ENCODE results near the gene ZSCAN9. TPM values are rescaled to one million over a fixed set of nuclear protein-coding genes. Genes with fewer than 3 reads are reported as not detected.

Gene ZSCAN9
- total and polyA plus RNA-seq, 2 of the 8 experiments (the other 6 are each of a cell fraction or from before 2014, with no cell fraction given): 10.8 to 13.6 TPM

- peaks cover 18 to 59% (median 39%) of the 10 kb centered on the region in 4 experiments for H3K36me3 ChIP-seq (ENCODE audit: control insufficient read depth in 2 of 4, insufficient read depth in 4 of 4, low read length in 3 of 4)
- no peak overlapping the region for H4K5ac ChIP-seq (ENCODE audit: insufficient read length, low read depth, low read length)
- no peak overlapping the region for H2BK12ac ChIP-seq (ENCODE audit: low read depth, low read length)
- no peak overlapping the region for H3K4ac ChIP-seq (replicated peaks; ENCODE audit: insufficient read length, low read depth, low read length)
- ChIA-PET CTCF (ENCODE audit: partially characterized antibody) (no interaction called here), POLR2A (ENCODE audit: partially characterized antibody) (interaction anchor here (0.6 to 0.7 kb wide), 2 partner anchors 123 to 142 kb away, joined by 3 read pairs; no protein-coding TSS in a partner anchor)
- H3K23ac ChIP-seq (ENCODE audit: insufficient read length): no peak overlapping the region
- H3K9ac ChIP-seq (replicated peaks in 1 of 4; ENCODE audit: extremely low read depth in 1 of 4, low read depth in 3 of 4, low read length in 3 of 4): no peak overlapping the region
- H3K27me3 ChIP-seq (replicated peaks in 1 of 4; ENCODE audit: control insufficient read depth in 3 of 4, extremely low read depth in 1 of 4, insufficient read depth in 3 of 4, low read length in 3 of 4): no peaks in the 10 kb centered on the region
- no peak overlapping the region for H4K91ac ChIP-seq (replicated peaks; ENCODE audit: insufficient read length, low read length)
- H3K14ac ChIP-seq (ENCODE audit: insufficient read length): no peak overlapping the region
- H4K20me1 ChIP-seq (replicated peaks in 1 of 2; ENCODE audit: control insufficient read depth in 1 of 2, insufficient read depth in 2 of 2, low read length in 2 of 2): peaks cover 0 to 3% of the 10 kb centered on the region in 2 experiments
- no peak overlapping the region for H3K27ac ChIP-seq (ENCODE audit: low read depth, low read length)
- 87% methylated on average over 11 of the region's 11 CpGs; no CpG with 5 or more reads in 1 of the 2 experiments for WGBS, 2 experiments (ENCODE audit: extremely low coverage in 1 of 2, insufficient coverage in 1 of 2, insufficient read length in 1 of 2, insufficient replicate concordance in 2 of 2, low coverage in 1 of 2, low lambda C conversion rate in 2 of 2, missing lambda C conversion rate in 1 of 2)
- H3K9me3 ChIP-seq (ENCODE audit: insufficient read depth in 2 of 2, low read depth in 1 of 2, low read length in 1 of 2): 0 out of 4 replicates have a peak, but pooled peaks cover 0 to 3% of the 10 kb centered on the region in 2 experiments
- H3K79me1 ChIP-seq (ENCODE audit: low read depth, low read length): no peaks in the 10 kb centered on the region
- H2AK5ac ChIP-seq (ENCODE audit: low read depth, low read length): no peak overlapping the region
- H2BK5ac ChIP-seq (ENCODE audit: low read depth, low read length): no peak overlapping the region
- H3K4me2 ChIP-seq (ENCODE audit: insufficient read depth in 1 of 2, low read depth in 2 of 2, low read length in 2 of 2): no peak overlapping the region
- DNase-seq (ENCODE audit: low read depth in 1 of 2, low spot score in 2 of 2) (no peak), FAIRE-seq (no peak)
- H4K8ac ChIP-seq (ENCODE audit: extremely low read depth, insufficient read depth, low read length): no peak overlapping the region
- H3K79me2 ChIP-seq (ENCODE audit: control insufficient read depth in 1 of 2, insufficient read depth in 2 of 2, low read length in 2 of 2): no peaks in the 10 kb centered on the region
- H2AFZ ChIP-seq (ENCODE audit: low read length): no peak overlapping the region
- H2BK15ac ChIP-seq (ENCODE audit: low read length): no peak overlapping the region
- no peak overlapping the region for H3K18ac ChIP-seq (ENCODE audit: extremely low read depth, low read length)
- no peak overlapping the region for H3K56ac ChIP-seq (replicated peaks; ENCODE audit: insufficient read length, low read depth, low read length)
- no peak overlapping the region for H2BK20ac ChIP-seq (ENCODE audit: low read length)
- no peaks in the 10 kb centered on the region; the same call in 1 of the 2 replicates for H3K23me2 ChIP-seq (ENCODE audit: low read depth, low read length)
- no peaks in the 10 kb centered on the region; a peak in 1 of 7 replicates for H3K4me1 ChIP-seq (replicated peaks in 1 of 4; ENCODE audit: control insufficient read depth in 3 of 4, insufficient read depth in 4 of 4, low read length in 3 of 4)
- no peak overlapping the region for H3K4me3 ChIP-seq (ENCODE audit: extremely low read depth in 1 of 4, insufficient read depth in 2 of 4, low read depth in 3 of 4, low read length in 4 of 4)
- H2BK120ac ChIP-seq (replicated peaks; ENCODE audit: low read depth, low read length): no peak overlapping the region
- TF ChIP-seq SUZ12 (IDR thresholded peaks at IDR 0.05; ENCODE audit: low read length) (no peak), CEBPB (IDR thresholded peaks at IDR 0.05; ENCODE audit: low read depth, low read length) (no peak), CTCF (IDR thresholded peaks at IDR 0.05; ENCODE audit: control extremely low read depth in 1 of 3, insufficient read depth in 1 of 3, low read depth in 1 of 3, low read length in 3 of 3) (no peak), PHF8 (conservative IDR thresholded peaks at IDR 0.05; ENCODE audit: low read depth, low read length) (no peak), CBX8 (IDR thresholded peaks at IDR 0.05; ENCODE audit: borderline replicate concordance, low read depth, low read length) (no peak), JUND (IDR thresholded peaks at IDR 0.05; ENCODE audit: low read length) (no peak), TCF12 (IDR thresholded peaks at IDR 0.05; ENCODE audit: low read depth, low read length) (no peak), CTBP2 (IDR thresholded peaks at IDR 0.05; ENCODE audit: borderline replicate concordance, insufficient read depth, insufficient read length, low read length) (no peak), BCL11A (IDR thresholded peaks at IDR 0.05; ENCODE audit: low read depth in 2 of 2, low read length in 2 of 2) (no peak), GTF2F1 (IDR thresholded peaks at IDR 0.05; ENCODE audit: borderline replicate concordance, low read depth, low read length) (no peak), MAFK (IDR thresholded peaks at IDR 0.05; ENCODE audit: low read depth, low read length) (no peak), POLR2AphosphoS5 (IDR thresholded peaks at IDR 0.05; ENCODE audit: low read depth, low read length) (no peak)
Observed at GRCh38 chr6:28232785-28233184, 7.7 kb downstream of the ZSCAN9 start.

Measured in H1 (cell line).